OCI-LY1 (cell line): Measurements from ENCODE around the gene TMEM144.
A peak's percentile ranks its signal among the peaks of the same experiment; 100 is the strongest.

Source experiments
- H2AFZ ChIP-seq: fragments of 200-600 bp; sonication (generic), shearing (Covaris generic); 2 replicates; pipeline ENCODE4 v1.6.0; 2014; ENCODE audit warnings: antibody characterized with exemption, mild to moderate bottlenecking, low read length
- H3F3A ChIP-seq: fragments of 200-600 bp; sonication (generic), shearing (Covaris generic); 2 replicates; pipeline ENCODE4 v1.6.0; 2014; ENCODE audit warnings: mild to moderate bottlenecking, antibody characterized with exemption, low read length, moderate library complexity; ENCODE audit not compliant: insufficient read depth
- H3K27ac ChIP-seq: fragments of 200-600 bp; sonication (generic); 2 replicates; pipeline ENCODE4 v1.5.1; 2014; ENCODE audit warnings: low read length, mixed run types, mild to moderate bottlenecking, low read depth; ENCODE audit not compliant: poor library complexity, severe bottlenecking
- H3K27me3 ChIP-seq: fragments of 200-600 bp; sonication (generic); 2 replicates; pipeline ENCODE4 v1.6.0; 2014; ENCODE audit warnings: antibody characterized with exemption, mild to moderate bottlenecking, low read length, moderate library complexity; ENCODE audit not compliant: insufficient read depth
- H3K36me3 ChIP-seq: fragments of 200-600 bp; sonication (generic); 2 replicates; pipeline ENCODE4 v1.6.1; 2014; ENCODE audit warnings: mild to moderate bottlenecking, antibody characterized with exemption, low read length, moderate library complexity, mixed read lengths; ENCODE audit not compliant: insufficient read depth
- H3K4me1 ChIP-seq: fragments of 200-600 bp; sonication (generic); 2 replicates; pipeline ENCODE4 v1.5.1; 2014; ENCODE audit warnings: mild to moderate bottlenecking, low read length, moderate library complexity; ENCODE audit not compliant: insufficient read depth, severe bottlenecking
- H3K4me2 ChIP-seq: fragments of 200-600 bp; sonication (generic), shearing (Covaris generic); 2 replicates; pipeline ENCODE4 v1.6.1; 2014; ENCODE audit warnings: low read length
- H3K4me3 ChIP-seq: fragments of 200-600 bp; sonication (generic); 2 replicates; pipeline ENCODE4 v1.5.1; 2014; ENCODE audit warnings: low read length, low read depth, mild to moderate bottlenecking, mixed read lengths; ENCODE audit not compliant: poor library complexity, severe bottlenecking
- H3K79me2 ChIP-seq: fragments of 200-600 bp; shearing (Covaris generic); 2 replicates; pipeline ENCODE4 v1.6.1; 2016; ENCODE audit warnings: mixed run types, low read length, mixed read lengths; ENCODE audit not compliant: insufficient read depth
- H3K9ac ChIP-seq: fragments of 200-600 bp; sonication (generic), shearing (Covaris generic); 2 replicates; pipeline ENCODE4 v1.6.1; 2014; ENCODE audit warnings: mild to moderate bottlenecking, low read length, mixed read lengths
- H3K9me2 ChIP-seq: fragments of 200-600 bp; sonication (generic), shearing (Covaris generic); 2 replicates; pipeline ENCODE4 v1.6.1; 2014; ENCODE audit warnings: low read depth, mild to moderate bottlenecking, low read length, mixed read lengths
- H3K9me3 ChIP-seq: fragments of 200-600 bp; shearing (Covaris generic); 2 replicates; pipeline ENCODE4 v1.6.1; 2014; ENCODE audit warnings: low read length, mixed read lengths
- H4K20me1 ChIP-seq: fragments of 200-600 bp; sonication (generic), shearing (Covaris generic); 2 replicates; pipeline ENCODE4 v1.6.0; 2016; ENCODE audit warnings: mild to moderate bottlenecking, low read length; ENCODE audit not compliant: insufficient read depth
- EZH2 ChIP-seq: fragments of 200-600 bp; sonication (generic), shearing (Covaris generic); IDR thresholded peaks from 2 replicates; pipeline ENCODE4 v1.8.0; 2017; ENCODE audit warnings: borderline replicate concordance, mixed run types, mild to moderate bottlenecking, antibody characterized with exemption, low read length, moderate library complexity, mixed read lengths
- TF ChIP-seq, protein P1 (sequence below): fragments of 200-600 bp; sonication (generic), shearing (Covaris generic); IDR thresholded peaks from 2 replicates; pipeline ENCODE4 v1.5.1; 2017; ENCODE audit warnings: mild to moderate bottlenecking, antibody characterized with exemption, low read length, moderate library complexity, mixed read lengths

TMEM144 gene

DNA sequence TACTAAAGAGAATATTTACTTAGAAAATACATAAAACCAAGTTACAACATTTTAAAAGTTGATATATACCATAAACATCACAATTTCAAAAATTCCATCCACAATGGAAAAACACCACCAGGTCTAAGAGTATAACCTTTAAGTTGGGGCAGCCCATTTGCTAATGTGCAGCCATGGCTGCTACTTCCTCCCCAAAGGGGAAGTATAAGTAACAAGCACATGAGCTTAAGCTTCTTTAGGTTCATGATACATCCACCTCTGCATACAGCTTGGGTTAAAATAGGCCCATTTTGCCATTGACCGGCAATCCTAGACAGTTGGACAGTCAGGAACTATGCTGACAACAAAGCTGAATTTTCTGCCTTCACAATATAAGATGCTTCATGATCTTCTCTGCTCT lies 20.9 kb upstream of the TMEM144 start:
- no peaks in the 10 kb centered on the region for H3K36me3 ChIP-seq
- no peaks in the 10 kb centered on the region for H3K9me2 ChIP-seq
- no peak overlapping the region for H3K4me2 ChIP-seq
- no peaks in the 10 kb centered on the region for H4K20me1 ChIP-seq
- H3F3A ChIP-seq: no peaks in the 10 kb centered on the region
- no peaks in the 10 kb centered on the region for H3K27me3 ChIP-seq
- H3K9me3 ChIP-seq: no peaks in the 10 kb centered on the region
- H3K79me2 ChIP-seq: no peaks in the 10 kb centered on the region
- no peaks in the 10 kb centered on the region for H3K4me1 ChIP-seq
- H3K9ac ChIP-seq: no peak overlapping the region
- no peak overlapping the region for H3K4me3 ChIP-seq
- no peak for TF ChIP-seq EZH2
- TF ChIP-seq, protein P1, sequence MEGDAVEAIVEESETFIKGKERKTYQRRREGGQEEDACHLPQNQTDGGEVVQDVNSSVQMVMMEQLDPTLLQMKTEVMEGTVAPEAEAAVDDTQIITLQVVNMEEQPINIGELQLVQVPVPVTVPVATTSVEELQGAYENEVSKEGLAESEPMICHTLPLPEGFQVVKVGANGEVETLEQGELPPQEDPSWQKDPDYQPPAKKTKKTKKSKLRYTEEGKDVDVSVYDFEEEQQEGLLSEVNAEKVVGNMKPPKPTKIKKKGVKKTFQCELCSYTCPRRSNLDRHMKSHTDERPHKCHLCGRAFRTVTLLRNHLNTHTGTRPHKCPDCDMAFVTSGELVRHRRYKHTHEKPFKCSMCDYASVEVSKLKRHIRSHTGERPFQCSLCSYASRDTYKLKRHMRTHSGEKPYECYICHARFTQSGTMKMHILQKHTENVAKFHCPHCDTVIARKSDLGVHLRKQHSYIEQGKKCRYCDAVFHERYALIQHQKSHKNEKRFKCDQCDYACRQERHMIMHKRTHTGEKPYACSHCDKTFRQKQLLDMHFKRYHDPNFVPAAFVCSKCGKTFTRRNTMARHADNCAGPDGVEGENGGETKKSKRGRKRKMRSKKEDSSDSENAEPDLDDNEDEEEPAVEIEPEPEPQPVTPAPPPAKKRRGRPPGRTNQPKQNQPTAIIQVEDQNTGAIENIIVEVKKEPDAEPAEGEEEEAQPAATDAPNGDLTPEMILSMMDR: no peak
- H3K27ac ChIP-seq: no peak overlapping the region
- no peak overlapping the region; the same call in 1 of the 2 replicates for H2AFZ ChIP-seq

DNA sequence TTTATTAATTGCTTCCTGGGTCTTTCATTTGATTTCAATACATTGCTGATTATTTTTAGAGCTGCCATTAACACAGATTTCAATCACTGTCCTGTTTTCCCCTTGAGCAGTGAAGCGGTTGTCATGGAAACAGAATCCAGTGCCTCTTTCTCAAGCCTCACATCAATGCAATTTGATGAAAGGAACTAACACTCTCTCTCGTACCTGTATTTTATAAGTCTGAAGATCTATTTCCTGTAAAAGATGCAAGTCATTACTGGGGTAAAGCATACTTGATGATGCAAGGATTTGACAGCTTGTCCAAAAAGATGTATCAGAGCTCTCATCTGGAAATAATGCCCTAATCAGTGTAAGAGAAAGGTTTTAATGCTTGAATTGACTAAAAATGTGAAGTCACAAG lies 19.6 kb upstream of the TMEM144 start:
- Histone ChIP-seq H3K79me2 (no peaks in the 10 kb centered on the region), H3K27ac (no peak overlapping the region), H3K4me3 (no peak overlapping the region), H3K9me2 (no peaks in the 10 kb centered on the region), H3F3A (no peaks in the 10 kb centered on the region), H3K36me3 (no peaks in the 10 kb centered on the region), H3K9me3 (no peaks in the 10 kb centered on the region), H3K4me1 (no peaks in the 10 kb centered on the region), H3K9ac (no peak overlapping the region), H3K27me3 (no peaks in the 10 kb centered on the region), H4K20me1 (no peaks in the 10 kb centered on the region), H2AFZ (no peak overlapping the region), H3K4me2 (no peak overlapping the region)
- TF ChIP-seq EZH2: no peak

DNA sequence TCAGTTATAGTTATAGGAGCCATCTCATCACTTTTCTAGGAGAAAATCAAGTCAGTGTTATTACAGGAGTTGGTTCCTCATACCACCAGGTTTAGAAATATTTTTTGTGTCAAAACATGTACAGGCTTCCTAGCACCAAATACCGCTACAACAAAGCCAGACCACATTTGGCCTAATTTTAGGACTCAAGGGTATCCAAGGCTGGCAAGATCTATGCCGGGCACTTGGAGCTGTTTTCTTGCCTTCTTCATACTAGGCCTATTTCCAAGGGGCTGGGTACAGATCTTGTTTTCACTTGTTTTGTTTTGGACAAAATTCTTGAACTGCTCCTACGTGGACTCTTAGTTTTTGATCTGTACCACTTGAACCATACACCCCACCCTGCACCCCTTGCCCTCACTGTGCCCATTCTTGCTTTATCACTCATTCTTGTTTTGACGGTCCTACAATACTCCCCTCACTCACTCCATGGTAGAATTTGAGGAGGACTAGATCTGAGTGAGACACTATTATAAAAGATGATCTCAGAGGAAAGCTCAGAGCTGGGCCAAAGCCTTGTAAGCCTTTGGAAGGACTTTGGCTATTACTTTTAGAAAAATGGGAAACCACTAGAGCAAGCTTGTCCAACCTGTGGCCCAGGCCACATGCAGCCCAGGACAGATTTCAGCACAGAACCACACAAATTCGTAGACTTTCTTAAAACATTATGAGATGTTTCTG lies 17.7 kb upstream of the TMEM144 start:
- Histone ChIP-seq H2AFZ (no peak overlapping the region), H3K27ac (no peak overlapping the region), H4K20me1 (no peaks in the 10 kb centered on the region), H3K4me2 (no peak overlapping the region), H3K79me2 (no peaks in the 10 kb centered on the region), H3F3A (no peaks in the 10 kb centered on the region), H3K9me2 (no peaks in the 10 kb centered on the region), H3K4me3 (no peak overlapping the region), H3K27me3 (no peaks in the 10 kb centered on the region), H3K9ac (no peak overlapping the region), H3K9me3 (no peaks in the 10 kb centered on the region), H3K36me3 (no peaks in the 10 kb centered on the region), H3K4me1 (no peaks in the 10 kb centered on the region)
- TF ChIP-seq EZH2: no peak
- TF ChIP-seq, protein P1: no peak

DNA sequence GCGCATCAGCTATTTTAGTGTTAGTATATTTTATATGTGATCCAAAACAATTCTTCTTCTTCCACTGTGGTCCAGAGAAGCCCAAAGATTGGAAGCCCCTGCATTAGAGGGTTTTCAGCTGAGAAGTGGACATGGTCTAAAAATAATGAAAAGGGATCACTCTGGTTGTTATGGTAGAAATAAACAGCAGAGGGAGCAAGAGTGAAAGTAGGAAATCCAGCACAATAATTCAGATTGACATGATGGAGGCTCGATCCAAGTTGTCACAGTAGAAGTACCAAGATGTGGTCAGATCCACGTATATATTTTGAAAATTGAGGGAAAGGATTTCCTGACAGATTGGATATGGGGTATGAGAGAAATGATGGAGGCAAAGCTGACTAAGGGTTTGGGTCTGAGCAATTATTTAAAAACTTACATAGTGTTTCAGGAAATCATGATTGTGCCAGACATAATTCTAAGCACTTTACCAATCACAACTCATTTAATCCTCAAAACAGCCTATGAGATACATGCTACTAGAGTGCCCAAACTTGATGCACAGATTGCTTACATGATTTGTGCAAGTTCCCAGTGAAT lies 17.0 kb upstream of the TMEM144 start:
- Histone ChIP-seq H3K79me2 (no peaks in the 10 kb centered on the region), H3K27ac (no peak overlapping the region), H3K9me2 (no peaks in the 10 kb centered on the region), H3F3A (no peaks in the 10 kb centered on the region), H3K9me3 (no peaks in the 10 kb centered on the region), H3K4me1 (no peaks in the 10 kb centered on the region), H3K4me2 (no peak overlapping the region), H3K4me3 (no peak overlapping the region), H4K20me1 (no peaks in the 10 kb centered on the region), H3K9ac (no peak overlapping the region), H2AFZ (no peak overlapping the region), H3K36me3 (no peaks in the 10 kb centered on the region), H3K27me3 (no peaks in the 10 kb centered on the region)
- TF ChIP-seq EZH2: no peak
- TF ChIP-seq, protein P1: peak; percentile 51
